ENCODE measurements around the gene NRSN1.

NRSN1 gene

GRCh38 chr6:24106291-24106690 is 19.7 kb upstream of the NRSN1 start:
- no peaks in the 10 kb centered on the region for H3K36me3 ChIP-seq (replicated peaks)
- DNase-seq: no peak
- no peaks in the 10 kb centered on the region for H3K27me3 ChIP-seq (replicated peaks)
- no peak overlapping the region for H3K27ac ChIP-seq
- TF ChIP-seq CTCF (IDR thresholded peaks at IDR 0.05; ENCODE audit: low read depth, low read length, missing control alignments): no peak
- no peak overlapping the region for H3K4me3 ChIP-seq (ENCODE audit: low read depth, low read length)
- in situ Hi-C loops (cut with HindIII; ENCODE audit: low pct_ligation_motif_present, low sequenced_read_pairs): no loop called here

GRCh38 chr6:24107294-24107693 is 18.7 kb upstream of the NRSN1 start:
- H3K36me3 ChIP-seq (replicated peaks): no peaks in the 10 kb centered on the region
- no peak for TF ChIP-seq CTCF (IDR thresholded peaks at IDR 0.05; ENCODE audit: low read depth, low read length, missing control alignments)

GRCh38 chr6:24108056-24108455 is 18.0 kb upstream of the NRSN1 start:
- Histone ChIP-seq H3K27ac (no peak overlapping the region), H3K4me3 (ENCODE audit: low read depth, low read length) (no peak overlapping the region), H3K27me3 (replicated peaks) (no peaks in the 10 kb centered on the region), H3K36me3 (replicated peaks) (no peaks in the 10 kb centered on the region)
- no peak for DNase-seq
- no peak for TF ChIP-seq CTCF (IDR thresholded peaks at IDR 0.05; ENCODE audit: low read depth, low read length, missing control alignments)
- in situ Hi-C loops (cut with HindIII; ENCODE audit: low pct_ligation_motif_present, low sequenced_read_pairs): no loop called here

More at GRCh38 chr6:24107294-24107693, 18.7 kb upstream of the NRSN1 start:
- H3K27ac ChIP-seq: no peak overlapping the region
- H3K4me3 ChIP-seq (ENCODE audit: low read depth, low read length): no peak overlapping the region
- no peaks in the 10 kb centered on the region for H3K27me3 ChIP-seq (replicated peaks)
- no peak for DNase-seq
- in situ Hi-C loops (cut with HindIII; ENCODE audit: low pct_ligation_motif_present, low sequenced_read_pairs): no loop called here

GRCh38 chr6:24110417-24110816 is 15.6 kb upstream of the NRSN1 start:
- no peak for TF ChIP-seq CTCF (IDR thresholded peaks at IDR 0.05; ENCODE audit: low read depth, low read length, missing control alignments)
- no peaks in the 10 kb centered on the region for H3K27me3 ChIP-seq (replicated peaks)
- no peak overlapping the region for H3K4me3 ChIP-seq (ENCODE audit: low read depth, low read length)
- in situ Hi-C loops (cut with HindIII; ENCODE audit: low pct_ligation_motif_present, low sequenced_read_pairs): no loop called here
- H3K27ac ChIP-seq: no peak overlapping the region
- no peak for DNase-seq
- H3K36me3 ChIP-seq (replicated peaks): no peaks in the 10 kb centered on the region

GRCh38 chr6:24113891-24114290 is 12.1 kb upstream of the NRSN1 start:
- Histone ChIP-seq H3K4me3 (ENCODE audit: low read depth, low read length) (no peak overlapping the region), H3K27me3 (replicated peaks) (no peaks in the 10 kb centered on the region), H3K36me3 (replicated peaks) (no peaks in the 10 kb centered on the region), H3K27ac (no peak overlapping the region)
- DNase-seq: no peak
- TF ChIP-seq CTCF (IDR thresholded peaks at IDR 0.05; ENCODE audit: low read depth, low read length, missing control alignments): no peak
- in situ Hi-C loops (cut with HindIII; ENCODE audit: low pct_ligation_motif_present, low sequenced_read_pairs): no loop called here

- Histone ChIP-seq H3K27me3 (replicated peaks) (no peaks in the 10 kb centered on the region), H3K27ac (no peak overlapping the region), H3K36me3 (replicated peaks) (no peaks in the 10 kb centered on the region), H3K4me3 (ENCODE audit: low read depth, low read length) (no peak overlapping the region)
- TF ChIP-seq CTCF (IDR thresholded peaks at IDR 0.05; ENCODE audit: low read depth, low read length, missing control alignments): no peak
- DNase-seq: no peak
- in situ Hi-C loops (cut with HindIII; ENCODE audit: low pct_ligation_motif_present, low sequenced_read_pairs): no loop called here
These were observed 9.0 kb upstream of the NRSN1 start for GRCh38 chr6:24117021-24117420.

Data from brain microvascular endothelial cell (primary cell).